ENCODE measurements around the gene GFI1.

The GFI1 gene

GRCh38 chr1:92479587-92479986 lies 7.1 kb downstream of the GFI1 start:
- no peaks in the 10 kb centered on the region for H3K79me1 ChIP-seq (ENCODE audit: low read length)
- no peak overlapping the region for H3K4ac ChIP-seq (ENCODE audit: low read depth, low read length)
- no peak overlapping the region for H4K5ac ChIP-seq (ENCODE audit: low read length)
- no peak overlapping the region for H2AK5ac ChIP-seq (ENCODE audit: low read length)
- H3K27ac ChIP-seq (ENCODE audit: low read depth, low read length) = no peak overlapping the region
- H2BK15ac ChIP-seq (replicated peaks; ENCODE audit: low read depth) = no peak overlapping the region
- no peak overlapping the region for H3K4me2 ChIP-seq (ENCODE audit: low read length)
- no peak for DNase-seq
- no peak overlapping the region for H3K18ac ChIP-seq (ENCODE audit: low read length)
- H3K36me3 ChIP-seq (ENCODE audit: control insufficient read depth, insufficient read depth, low read length) = no peaks in the 10 kb centered on the region
- peaks cover 2% of the 10 kb centered on the region for H3K4me1 ChIP-seq (ENCODE audit: control insufficient read depth, low read depth, low read length)
- no peak overlapping the region for H3K56ac ChIP-seq (ENCODE audit: low read length)
- WGBS (ENCODE audit: extremely low coverage, insufficient coverage, low lambda C conversion rate) = no CpG with 5 or more reads among the region's 9 CpGs
- no peak overlapping the region for H2BK120ac ChIP-seq (ENCODE audit: low read depth, low read length)
- no peak overlapping the region for H3K23ac ChIP-seq (ENCODE audit: low read length)
- no peak overlapping the region for H3K9ac ChIP-seq (ENCODE audit: low read length)
- no peaks in the 10 kb centered on the region for H3K79me2 ChIP-seq (ENCODE audit: control insufficient read depth, insufficient read depth, low read length)
- peaks cover 64% of the 10 kb centered on the region for H3K27me3 ChIP-seq (ENCODE audit: insufficient read depth, low read length, poor library complexity)
- no peak overlapping the region for H4K8ac ChIP-seq (ENCODE audit: low read depth, low read length)
- H3K4me3 ChIP-seq (ENCODE audit: low read length) = no peak overlapping the region
- no peak overlapping the region for H2BK5ac ChIP-seq (ENCODE audit: low read length)

GRCh38 chr1:92478393-92478792 lies 8.3 kb downstream of the GFI1 start:
- H3K79me1 ChIP-seq (ENCODE audit: low read length) = no peaks in the 10 kb centered on the region
- H3K27ac ChIP-seq (ENCODE audit: low read depth, low read length) = no peak overlapping the region
- no peak overlapping the region for H3K23ac ChIP-seq (ENCODE audit: low read length)
- WGBS (ENCODE audit: extremely low coverage, insufficient coverage, low lambda C conversion rate) = no CpG with 5 or more reads among the region's 3 CpGs
- no peak overlapping the region for H3K4me3 ChIP-seq (ENCODE audit: low read length)
- H3K36me3 ChIP-seq (ENCODE audit: control insufficient read depth, insufficient read depth, low read length) = no peaks in the 10 kb centered on the region
- no peak overlapping the region for H2BK15ac ChIP-seq (replicated peaks; ENCODE audit: low read depth)
- H3K9ac ChIP-seq (ENCODE audit: low read length) = no peak overlapping the region
- no peak overlapping the region for H4K5ac ChIP-seq (ENCODE audit: low read length)
- no peaks in the 10 kb centered on the region for H3K79me2 ChIP-seq (ENCODE audit: control insufficient read depth, insufficient read depth, low read length)
- H3K4me2 ChIP-seq (ENCODE audit: low read length) = no peak overlapping the region
- peaks cover 53% of the 10 kb centered on the region for H3K27me3 ChIP-seq (ENCODE audit: insufficient read depth, low read length, poor library complexity)
- no peak overlapping the region for H3K56ac ChIP-seq (ENCODE audit: low read length)
- DNase-seq = no peak
- H3K4me1 ChIP-seq (ENCODE audit: control insufficient read depth, low read depth, low read length) = peaks cover 4% of the 10 kb centered on the region
- H2AK5ac ChIP-seq (ENCODE audit: low read length) = no peak overlapping the region
- no peak overlapping the region for H3K18ac ChIP-seq (ENCODE audit: low read length)
- H2BK120ac ChIP-seq (ENCODE audit: low read depth, low read length) = no peak overlapping the region
- H3K4ac ChIP-seq (ENCODE audit: low read depth, low read length) = no peak overlapping the region
- no peak overlapping the region for H2BK5ac ChIP-seq (ENCODE audit: low read length)
- H4K8ac ChIP-seq (ENCODE audit: low read depth, low read length) = no peak overlapping the region

GRCh38 chr1:92476071-92476631 lies 10.6 kb downstream of the GFI1 start:
- Histone ChIP-seq H3K79me1 (ENCODE audit: low read length) (no peaks in the 10 kb centered on the region), H3K4ac (ENCODE audit: low read depth, low read length) (no peak overlapping the region), H3K79me2 (ENCODE audit: control insufficient read depth, insufficient read depth, low read length) (no peaks in the 10 kb centered on the region), H2BK120ac (ENCODE audit: low read depth, low read length) (no peak overlapping the region), H3K36me3 (ENCODE audit: control insufficient read depth, insufficient read depth, low read length) (no peaks in the 10 kb centered on the region), H4K5ac (ENCODE audit: low read length) (no peak overlapping the region), H3K9ac (ENCODE audit: low read length) (no peak overlapping the region), H3K23ac (ENCODE audit: low read length) (no peak overlapping the region), H3K56ac (ENCODE audit: low read length) (no peak overlapping the region), H3K4me1 (ENCODE audit: control insufficient read depth, low read depth, low read length) (peaks cover 7% of the 10 kb centered on the region), H3K4me3 (ENCODE audit: low read length) (no peak overlapping the region), H2BK5ac (ENCODE audit: low read length) (no peak overlapping the region), H3K18ac (ENCODE audit: low read length) (no peak overlapping the region), H3K4me2 (ENCODE audit: low read length) (no peak overlapping the region), H2BK15ac (replicated peaks; ENCODE audit: low read depth) (no peak overlapping the region), H4K8ac (ENCODE audit: low read depth, low read length) (no peak overlapping the region), H3K27ac (ENCODE audit: low read depth, low read length) (no peak overlapping the region), H2AK5ac (ENCODE audit: low read length) (no peak overlapping the region), H3K27me3 (ENCODE audit: insufficient read depth, low read length, poor library complexity) (peaks cover 30% of the 10 kb centered on the region)
- no CpG with 5 or more reads among the region's 12 CpGs for WGBS (ENCODE audit: extremely low coverage, insufficient coverage, low lambda C conversion rate)
- DNase-seq = no peak

GRCh38 chr1:92475029-92475428 lies 11.7 kb downstream of the GFI1 start:
- H3K27ac ChIP-seq (ENCODE audit: low read depth, low read length) = no peak overlapping the region

GRCh38 chr1:92473781-92474495 lies 12.8 kb downstream of the GFI1 start:
- no peak overlapping the region for H2BK15ac ChIP-seq (replicated peaks; ENCODE audit: low read depth)
- no peak overlapping the region for H4K5ac ChIP-seq (ENCODE audit: low read length)
- no peak overlapping the region for H3K4me3 ChIP-seq (ENCODE audit: low read length)
- WGBS (ENCODE audit: extremely low coverage, insufficient coverage, low lambda C conversion rate) = no CpG with 5 or more reads among the region's 5 CpGs
- H3K18ac ChIP-seq (ENCODE audit: low read length) = no peak overlapping the region
- no peaks in the 10 kb centered on the region for H3K36me3 ChIP-seq (ENCODE audit: control insufficient read depth, insufficient read depth, low read length)
- H3K79me1 ChIP-seq (ENCODE audit: low read length) = no peaks in the 10 kb centered on the region
- no peaks in the 10 kb centered on the region for H3K79me2 ChIP-seq (ENCODE audit: control insufficient read depth, insufficient read depth, low read length)
- H2AK5ac ChIP-seq (ENCODE audit: low read length) = no peak overlapping the region
- H2BK5ac ChIP-seq (ENCODE audit: low read length) = no peak overlapping the region
- DNase-seq = peak; percentile 84
- H3K4me2 ChIP-seq (ENCODE audit: low read length) = no peak overlapping the region
- no peak overlapping the region for H2BK120ac ChIP-seq (ENCODE audit: low read depth, low read length)
- H3K23ac ChIP-seq (ENCODE audit: low read length) = no peak overlapping the region
- H3K9ac ChIP-seq (ENCODE audit: low read length) = no peak overlapping the region
- no peak overlapping the region for H3K4ac ChIP-seq (ENCODE audit: low read depth, low read length)
- peaks cover 6% of the 10 kb centered on the region for H3K4me1 ChIP-seq (ENCODE audit: control insufficient read depth, low read depth, low read length)
- H3K27me3 ChIP-seq (ENCODE audit: insufficient read depth, low read length, poor library complexity) = peaks cover 10% of the 10 kb centered on the region
- no peak overlapping the region for H4K8ac ChIP-seq (ENCODE audit: low read depth, low read length)
- no peak overlapping the region for H3K56ac ChIP-seq (ENCODE audit: low read length)
- no peak overlapping the region for H3K27ac ChIP-seq (ENCODE audit: low read depth, low read length)

More at GRCh38 chr1:92475029-92475428, 11.7 kb downstream of the GFI1 start:
- DNase-seq = no peak
- Histone ChIP-seq H3K56ac (ENCODE audit: low read length) (no peak overlapping the region), H3K4ac (ENCODE audit: low read depth, low read length) (no peak overlapping the region), H3K18ac (ENCODE audit: low read length) (no peak overlapping the region), H3K23ac (ENCODE audit: low read length) (no peak overlapping the region), H4K5ac (ENCODE audit: low read length) (no peak overlapping the region), H3K4me1 (ENCODE audit: control insufficient read depth, low read depth, low read length) (peaks cover 6% of the 10 kb centered on the region), H3K79me1 (ENCODE audit: low read length) (no peaks in the 10 kb centered on the region), H2AK5ac (ENCODE audit: low read length) (no peak overlapping the region), H3K4me3 (ENCODE audit: low read length) (no peak overlapping the region), H2BK15ac (replicated peaks; ENCODE audit: low read depth) (no peak overlapping the region), H3K36me3 (ENCODE audit: control insufficient read depth, insufficient read depth, low read length) (no peaks in the 10 kb centered on the region), H3K27me3 (ENCODE audit: insufficient read depth, low read length, poor library complexity) (peaks cover 21% of the 10 kb centered on the region), H4K8ac (ENCODE audit: low read depth, low read length) (no peak overlapping the region), H3K9ac (ENCODE audit: low read length) (no peak overlapping the region), H2BK5ac (ENCODE audit: low read length) (no peak overlapping the region), H3K79me2 (ENCODE audit: control insufficient read depth, insufficient read depth, low read length) (no peaks in the 10 kb centered on the region), H2BK120ac (ENCODE audit: low read depth, low read length) (no peak overlapping the region), H3K4me2 (ENCODE audit: low read length) (no peak overlapping the region)
- no CpG with 5 or more reads among the region's 3 CpGs for WGBS (ENCODE audit: extremely low coverage, insufficient coverage, low lambda C conversion rate)

- no CpG with 5 or more reads among the region's 1 CpG for WGBS (ENCODE audit: extremely low coverage, insufficient coverage, low lambda C conversion rate)
- Histone ChIP-seq H2BK120ac (ENCODE audit: low read depth, low read length) (no peak overlapping the region), H3K27me3 (ENCODE audit: insufficient read depth, low read length, poor library complexity) (no peaks in the 10 kb centered on the region), H3K18ac (ENCODE audit: low read length) (no peak overlapping the region), H3K23ac (ENCODE audit: low read length) (no peak overlapping the region), H2BK15ac (replicated peaks; ENCODE audit: low read depth) (no peak overlapping the region), H3K4me2 (ENCODE audit: low read length) (no peak overlapping the region), H3K79me1 (ENCODE audit: low read length) (no peaks in the 10 kb centered on the region), H3K56ac (ENCODE audit: low read length) (no peak overlapping the region), H3K36me3 (ENCODE audit: control insufficient read depth, insufficient read depth, low read length) (no peaks in the 10 kb centered on the region), H3K4me1 (ENCODE audit: control insufficient read depth, low read depth, low read length) (peaks cover 6% of the 10 kb centered on the region), H3K4me3 (ENCODE audit: low read length) (no peak overlapping the region), H3K4ac (ENCODE audit: low read depth, low read length) (no peak overlapping the region), H3K79me2 (ENCODE audit: control insufficient read depth, insufficient read depth, low read length) (no peaks in the 10 kb centered on the region), H3K9ac (ENCODE audit: low read length) (no peak overlapping the region), H4K8ac (ENCODE audit: low read depth, low read length) (no peak overlapping the region), H2AK5ac (ENCODE audit: low read length) (no peak overlapping the region), H3K27ac (ENCODE audit: low read depth, low read length) (no peak overlapping the region), H4K5ac (ENCODE audit: low read length) (no peak overlapping the region), H2BK5ac (ENCODE audit: low read length) (no peak overlapping the region)
- DNase-seq = no peak
Observed at GRCh38 chr1:92470216-92470615, 16.5 kb downstream of the GFI1 start.

All from mesendoderm (in vitro differentiated cells).